Measurements from ENCODE around the gene GRIK3. TPM values are rescaled to one million over a fixed set of nuclear protein-coding genes. Genes with fewer than 3 reads are reported as not detected.
"Not testable (repeated sequence)": the region's sequence is repeated elsewhere in the genome, so short reads cannot be mapped to it uniquely, and the experiment has no call there.

GRIK3 gene
- total RNA-seq (0.09 TPM in 1 of 2 replicates, not detected in the other), polyA plus RNA-seq (0.27 TPM in 1 of 2 replicates, not detected in the other)

GRCh38 chr1:37034121-37035013 lies at the start of gene GRIK3:
Gene GRIK3 (minus strand): TSS chr1:37034515. CDS start chr1:37034108, 407 bp downstream.
- Histone ChIP-seq H3K9me3 (ENCODE audit: low read depth) (no peaks in the 10 kb centered on the region), H3K4me1 (ENCODE audit: low read depth) (no peaks in the 10 kb centered on the region), H3K4me3 (peak within 1 kb of the TSS; percentile 13), H3K27me3 (peaks cover 100% of the 10 kb centered on the region), H3K36me3 (no peaks in the 10 kb centered on the region), H3K27ac (no peak within 1 kb of the TSS)
- peak in 1 of 2 donors; percentile 64 for DNase-seq (ENCODE audit: low read depth in 1 of 2, low spot score in 1 of 2)
- no peak for TF ChIP-seq CTCF (IDR thresholded peaks at IDR 0.05; ENCODE audit: low read depth, low read length)

- DNase-seq (ENCODE audit: low read depth in 1 of 2, low spot score in 1 of 2), result no peak
- H3K27ac ChIP-seq, result no peak overlapping the region
- no peak for TF ChIP-seq CTCF (IDR thresholded peaks at IDR 0.05; ENCODE audit: low read depth, low read length)
- no peaks in the 10 kb centered on the region for H3K27me3 ChIP-seq
- no peak overlapping the region for H3K4me3 ChIP-seq
- H3K9me3 ChIP-seq (ENCODE audit: low read depth), result no peaks in the 10 kb centered on the region
- no peaks in the 10 kb centered on the region for H3K36me3 ChIP-seq
- H3K4me1 ChIP-seq (ENCODE audit: low read depth), result no peaks in the 10 kb centered on the region
Observed at GRCh38 chr1:37084013-37084412, 49.7 kb upstream of the GRIK3 start.

- TF ChIP-seq CTCF (IDR thresholded peaks at IDR 0.05; ENCODE audit: low read depth, low read length), result no peak
- Histone ChIP-seq H3K9me3 (ENCODE audit: low read depth) (no peaks in the 10 kb centered on the region), H3K36me3 (no peaks in the 10 kb centered on the region), H3K4me1 (ENCODE audit: low read depth) (no peaks in the 10 kb centered on the region), H3K27ac (no peak overlapping the region), H3K4me3 (no peak overlapping the region), H3K27me3 (no peaks in the 10 kb centered on the region)
- DNase-seq (ENCODE audit: low read depth in 1 of 2, low spot score in 1 of 2), result no peak
Observed at GRCh38 chr1:37083603-37084002, 49.3 kb upstream of the GRIK3 start.

DNA sequence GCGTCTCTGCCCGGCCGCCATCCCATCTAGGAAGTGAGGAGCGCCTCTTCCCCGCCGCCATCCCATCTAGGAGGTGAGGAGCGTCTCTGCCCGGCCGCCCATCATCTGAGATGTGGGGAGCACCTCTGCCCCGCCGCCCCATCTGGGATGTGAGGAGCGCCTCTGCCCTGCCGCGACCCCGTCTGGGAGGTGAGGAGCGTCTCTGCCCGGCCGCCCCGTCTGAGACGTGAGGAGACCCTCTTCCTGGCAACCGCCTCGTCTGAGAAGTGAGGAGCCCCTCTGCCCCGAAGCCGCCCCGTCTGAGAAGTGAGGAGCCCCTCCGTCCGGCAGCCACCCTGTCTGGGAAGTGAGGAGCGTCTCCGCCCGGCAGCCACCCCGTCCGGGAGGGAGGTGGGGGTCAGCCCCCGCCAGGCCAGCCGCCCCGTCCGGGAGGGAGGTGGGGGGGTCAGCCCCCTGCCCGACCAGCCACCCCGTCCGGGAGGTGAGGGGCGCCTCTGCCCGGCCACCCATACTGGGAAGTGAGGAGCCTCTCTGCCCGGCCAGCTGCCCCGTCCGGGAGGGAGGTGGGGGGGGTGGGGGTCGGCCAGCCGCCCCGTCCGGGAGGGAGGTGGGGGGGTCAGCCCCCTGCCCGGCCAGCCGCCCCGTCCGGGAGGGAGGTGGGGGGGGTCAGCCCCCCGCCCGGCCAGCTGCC lies 46.1 kb upstream of the GRIK3 start:
- not testable (repeated sequence) for H3K36me3 ChIP-seq; H3K27me3 ChIP-seq; H3K4me3 ChIP-seq; DNase-seq (ENCODE audit: low read depth in 1 of 2, low spot score in 1 of 2); H3K4me1 ChIP-seq (ENCODE audit: low read depth); H3K27ac ChIP-seq; H3K9me3 ChIP-seq (ENCODE audit: low read depth)

GRCh38 chr1:37078866-37079265 lies 44.6 kb upstream of the GRIK3 start:
- H3K36me3 ChIP-seq, result no peaks in the 10 kb centered on the region
- no peak for TF ChIP-seq CTCF (IDR thresholded peaks at IDR 0.05; ENCODE audit: low read depth, low read length)
- H3K27me3 ChIP-seq, result no peaks in the 10 kb centered on the region
- no peak overlapping the region for H3K4me3 ChIP-seq
- no peak for DNase-seq (ENCODE audit: low read depth in 1 of 2, low spot score in 1 of 2)
- no peaks in the 10 kb centered on the region for H3K9me3 ChIP-seq (ENCODE audit: low read depth)
- no peaks in the 10 kb centered on the region for H3K4me1 ChIP-seq (ENCODE audit: low read depth)
- no peak overlapping the region for H3K27ac ChIP-seq

DNA sequence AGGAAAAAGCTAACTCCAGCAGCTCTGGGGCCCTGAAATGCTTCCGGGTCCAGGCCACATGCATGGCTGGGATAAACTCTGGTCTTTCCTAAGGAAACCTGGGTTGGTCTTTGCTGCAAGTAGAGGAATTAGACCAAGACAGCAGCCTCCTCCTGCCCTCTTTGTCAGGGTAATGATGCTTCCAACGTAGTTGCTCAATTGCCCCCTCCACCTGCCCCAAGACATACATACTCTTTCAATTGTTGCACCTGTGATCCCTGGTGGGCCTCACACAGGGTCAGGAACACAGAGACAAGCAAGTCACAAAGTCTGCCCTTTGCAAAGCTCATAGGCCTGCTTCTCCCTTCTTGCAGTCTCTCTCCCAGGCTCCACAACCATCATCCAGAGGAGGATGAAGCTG lies 41.9 kb upstream of the GRIK3 start:
- no peak overlapping the region for H3K4me3 ChIP-seq
- H3K36me3 ChIP-seq, result no peaks in the 10 kb centered on the region
- TF ChIP-seq CTCF (IDR thresholded peaks at IDR 0.05; ENCODE audit: low read depth, low read length), result no peak
- no peaks in the 10 kb centered on the region for H3K27me3 ChIP-seq
- no peak for DNase-seq (ENCODE audit: low read depth in 1 of 2, low spot score in 1 of 2)
- no peaks in the 10 kb centered on the region for H3K9me3 ChIP-seq (ENCODE audit: low read depth)
- H3K4me1 ChIP-seq (ENCODE audit: low read depth), result peaks cover 9% of the 10 kb centered on the region
- no peak overlapping the region for H3K27ac ChIP-seq
